OCI-LY3 (cell line): ENCODE results near the gene SP1.

Experiments
- CTCF ChIP-seq: fragments of 200-600, 300-600 bp; sonication (generic); IDR thresholded peaks from 2 replicates; pipeline ENCODE4 v1.5.1; 2014; ENCODE audit warnings: antibody characterized with exemption, low read length, low read depth
- EZH2phosphoT487 ChIP-seq: fragments of 200-600 bp; shearing (Covaris generic); IDR thresholded peaks from 2 replicates; pipeline ENCODE4 v1.6.1; 2018; ENCODE audit warnings: antibody characterized with exemption, mixed run types, low read depth

- TF ChIP-seq CTCF (no peak), EZH2phosphoT487 (no peak)
Measured at GRCh38 chr12:53414756-53415417, 34.9 kb downstream of the SP1 start.
